ENCODE data around the gene PTPRN2. TPM values are rescaled to one million over a fixed set of nuclear protein-coding genes. Genes with fewer than 3 reads are reported as not detected.

The PTPRN2 gene
- total RNA-seq, 2 experiments from 2014 or later: 0.70 TPM; not detected in 1

GRCh38 chr7:158401295-158401694 is 186.3 kb downstream of the PTPRN2 start:
- Histone ChIP-seq H4K20me1 (ENCODE audit: insufficient read depth, low read length) (no peaks in the 10 kb centered on the region), H2AFZ (ENCODE audit: low read length) (no peak overlapping the region), H3K4me2 (ENCODE audit: low read length) (no peak overlapping the region), H3K9me3 (ENCODE audit: low read length) (0 out of 2 replicates have a peak, but pooled peaks cover 4% of the 10 kb centered on the region), H3K79me2 (ENCODE audit: insufficient read depth, low read depth, low read length) (no peaks in the 10 kb centered on the region), H3K4me1 (ENCODE audit: insufficient read depth, low read length, poor library complexity, severe bottlenecking) (no peaks in the 10 kb centered on the region), H3K9me2 (ENCODE audit: insufficient read depth, low read length) (no peaks in the 10 kb centered on the region), H3K36me3 (ENCODE audit: insufficient read depth, low read length) (no peaks in the 10 kb centered on the region), H3K4me3 (ENCODE audit: low read depth, low read length, poor library complexity, severe bottlenecking) (no peak overlapping the region), H3K27ac (ENCODE audit: low read depth, low read length, poor library complexity, severe bottlenecking) (no peak overlapping the region)
- ChIA-PET POLR2A (no interaction called here), CTCF (ENCODE audit: unreplicated experiment) (interaction anchor here (0.6 kb wide), 1 partner anchor 482 kb away, joined by 5 read pairs; no protein-coding TSS in a partner anchor)
- TF ChIP-seq CTCF (conservative IDR thresholded peaks at IDR 0.05; ENCODE audit: low read length) (no peak), EZH2phosphoT487 (IDR thresholded peaks at IDR 0.05; ENCODE audit: borderline replicate concordance, low read depth, low read length) (no peak)
- BruUV-seq (replicated peaks): no TSS peak
- intact Hi-C loops (cut with micrococcal nuclease; ENCODE audit: unreplicated experiment): no loop called here
- DNase-seq (ENCODE audit: low spot score): no peak

- no peak overlapping the region for H3K27ac ChIP-seq (ENCODE audit: low read depth, low read length, poor library complexity, severe bottlenecking)
- DNase-seq (ENCODE audit: low spot score): no peak
- no peaks in the 10 kb centered on the region for H3K79me2 ChIP-seq (ENCODE audit: insufficient read depth, low read depth, low read length)
- no peak overlapping the region for H2AFZ ChIP-seq (ENCODE audit: low read length)
- ChIA-PET CTCF (ENCODE audit: unreplicated experiment) (interaction anchor here (0.6 kb wide), 1 partner anchor 483 kb away, joined by 5 read pairs; no protein-coding TSS in a partner anchor), POLR2A (no interaction called here)
- no TSS peak for BruUV-seq (replicated peaks)
- 0 out of 2 replicates have a peak, but pooled peaks cover 4% of the 10 kb centered on the region for H3K9me3 ChIP-seq (ENCODE audit: low read length)
- H3K36me3 ChIP-seq (ENCODE audit: insufficient read depth, low read length): no peaks in the 10 kb centered on the region
- H3K4me3 ChIP-seq (ENCODE audit: low read depth, low read length, poor library complexity, severe bottlenecking): no peak overlapping the region
- no peak for TF ChIP-seq CTCF (conservative IDR thresholded peaks at IDR 0.05; ENCODE audit: low read length)
- no peak for TF ChIP-seq EZH2phosphoT487 (IDR thresholded peaks at IDR 0.05; ENCODE audit: borderline replicate concordance, low read depth, low read length)
- no peak overlapping the region for H3K4me2 ChIP-seq (ENCODE audit: low read length)
- H3K9me2 ChIP-seq (ENCODE audit: insufficient read depth, low read length): no peaks in the 10 kb centered on the region
- H4K20me1 ChIP-seq (ENCODE audit: insufficient read depth, low read length): no peaks in the 10 kb centered on the region
- H3K4me1 ChIP-seq (ENCODE audit: insufficient read depth, low read length, poor library complexity, severe bottlenecking): no peaks in the 10 kb centered on the region
- intact Hi-C loops (cut with micrococcal nuclease; ENCODE audit: unreplicated experiment): no loop called here
Observed at GRCh38 chr7:158400601-158401225, 186.9 kb downstream of the PTPRN2 start.

- H3K4me3 ChIP-seq (ENCODE audit: low read depth, low read length, poor library complexity, severe bottlenecking): no peak overlapping the region
- no peak overlapping the region for H3K27ac ChIP-seq (ENCODE audit: low read depth, low read length, poor library complexity, severe bottlenecking)
- intact Hi-C loops (cut with micrococcal nuclease; ENCODE audit: unreplicated experiment): no loop called here
- ChIA-PET CTCF (ENCODE audit: unreplicated experiment) (no interaction called here), POLR2A (interaction anchor here (0.5 kb wide), 1 partner anchor 467 kb away, joined by 5 read pairs; no protein-coding TSS in a partner anchor)
- no peak overlapping the region for H3K4me2 ChIP-seq (ENCODE audit: low read length)
- no peak for DNase-seq (ENCODE audit: low spot score)
- H3K36me3 ChIP-seq (ENCODE audit: insufficient read depth, low read length): no peaks in the 10 kb centered on the region
- no peaks in the 10 kb centered on the region for H3K4me1 ChIP-seq (ENCODE audit: insufficient read depth, low read length, poor library complexity, severe bottlenecking)
- no peaks in the 10 kb centered on the region for H4K20me1 ChIP-seq (ENCODE audit: insufficient read depth, low read length)
- 0 out of 2 replicates have a peak, but pooled peaks cover 4% of the 10 kb centered on the region for H3K9me3 ChIP-seq (ENCODE audit: low read length)
- BruUV-seq (replicated peaks): no TSS peak
- H3K9me2 ChIP-seq (ENCODE audit: insufficient read depth, low read length): no peaks in the 10 kb centered on the region
- TF ChIP-seq CTCF (conservative IDR thresholded peaks at IDR 0.05; ENCODE audit: low read length) (no peak), EZH2phosphoT487 (IDR thresholded peaks at IDR 0.05; ENCODE audit: borderline replicate concordance, low read depth, low read length) (no peak)
- no peak overlapping the region for H2AFZ ChIP-seq (ENCODE audit: low read length)
- H3K79me2 ChIP-seq (ENCODE audit: insufficient read depth, low read depth, low read length): no peaks in the 10 kb centered on the region
Observed at GRCh38 chr7:158399762-158400161, 187.9 kb downstream of the PTPRN2 start.

Measured in OCI-LY7 (cell line).